HG03558 (cell line): ENCODE results near the gene SMAD5.

Experiments used
- ATAC-seq: cut with Tn5 transposase; IDR thresholded peaks from one replicate; pipeline ENCODE4 v1.9.1; 2021; ENCODE audit warnings: moderate number of reproducible peaks; ENCODE audit not compliant: unreplicated experiment; ENCODE audit errors: extremely low read depth

SMAD5 gene

GRCh38 chr5:136149891-136150290 lies 17.2 kb downstream of the SMAD5 start:
- ATAC-seq: no peak

- no peak for ATAC-seq
Measured at GRCh38 chr5:136153581-136154236, 21.1 kb downstream of the SMAD5 start.

- ATAC-seq: no peak
Measured at GRCh38 chr5:136155078-136155477, 22.4 kb downstream of the SMAD5 start.

GRCh38 chr5:136155761-136156160 lies 23.1 kb downstream of the SMAD5 start:
- ATAC-seq: no peak

- no peak for ATAC-seq
Measured at GRCh38 chr5:136157514-136157913, 24.9 kb downstream of the SMAD5 start.

GRCh38 chr5:136159457-136159856 lies 26.8 kb downstream of the SMAD5 start:
- no peak for ATAC-seq

- no peak for ATAC-seq
Measured at GRCh38 chr5:136162008-136162407, 29.4 kb downstream of the SMAD5 start.

- no peak for ATAC-seq
Measured at GRCh38 chr5:136164226-136164625, 31.6 kb downstream of the SMAD5 start.

- peak; percentile 72 for ATAC-seq
Measured at GRCh38 chr5:136166909-136167308, 34.3 kb downstream of the SMAD5 start.

GRCh38 chr5:136169218-136169617 lies 36.6 kb downstream of the SMAD5 start:
- ATAC-seq: no peak

- no peak for ATAC-seq
Measured at GRCh38 chr5:136174021-136174659, 41.5 kb downstream of the SMAD5 start.

GRCh38 chr5:136182618-136183017 lies 50.0 kb downstream of the SMAD5 start:
- no peak for ATAC-seq

GRCh38 chr5:136185974-136186665 lies 53.5 kb downstream of the SMAD5 start:
- ATAC-seq: no peak

GRCh38 chr5:136186796-136187195 lies 54.2 kb downstream of the SMAD5 start:
- no peak for ATAC-seq

- no peak for ATAC-seq
Measured at GRCh38 chr5:136188859-136189258, 56.2 kb downstream of the SMAD5 start.

GRCh38 chr5:136190091-136190720 lies 57.6 kb downstream of the SMAD5 start:
- ATAC-seq: no peak

- no peak for ATAC-seq
Measured at GRCh38 chr5:136190904-136191303, 58.3 kb downstream of the SMAD5 start.

- ATAC-seq: no peak
Measured at GRCh38 chr5:136191304-136192014, 58.8 kb downstream of the SMAD5 start.

GRCh38 chr5:136192015-136192525 lies 59.4 kb downstream of the SMAD5 start:
- no peak for ATAC-seq
